ENCODE measurements around the gene SPAM1.

The SPAM1 gene

DNA sequence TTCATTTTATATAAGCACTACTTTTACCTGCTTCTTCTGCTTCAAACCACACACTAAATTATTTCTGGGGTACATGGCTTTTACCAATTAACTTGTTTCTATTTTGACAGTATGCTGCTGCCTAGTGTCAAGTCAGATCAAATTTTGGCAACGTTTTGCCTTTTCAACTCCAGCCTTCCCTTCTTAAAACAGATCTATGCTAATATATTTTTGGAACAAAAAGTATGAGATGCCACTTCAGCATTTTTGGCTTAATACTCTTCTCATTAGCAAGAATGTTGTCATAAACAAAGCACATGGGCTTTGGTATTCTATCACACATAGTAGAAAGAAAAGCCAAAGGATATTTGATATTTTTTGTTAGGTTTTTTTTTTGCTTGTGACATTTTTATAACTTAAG is 47.8 kb downstream of the SPAM1 start:
- H3K4me3 ChIP-seq (ENCODE audit: low read depth, low read length): no peak overlapping the region
- TF ChIP-seq, protein P1, sequence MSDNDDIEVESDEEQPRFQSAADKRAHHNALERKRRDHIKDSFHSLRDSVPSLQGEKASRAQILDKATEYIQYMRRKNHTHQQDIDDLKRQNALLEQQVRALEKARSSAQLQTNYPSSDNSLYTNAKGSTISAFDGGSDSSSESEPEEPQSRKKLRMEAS (IDR thresholded peaks at IDR 0.05; ENCODE audit: low read depth, low read length): no peak
- TF ChIP-seq POLR2A (IDR thresholded peaks at IDR 0.05; ENCODE audit: extremely low read depth, insufficient read length): no peak
- TF ChIP-seq, protein P2, sequence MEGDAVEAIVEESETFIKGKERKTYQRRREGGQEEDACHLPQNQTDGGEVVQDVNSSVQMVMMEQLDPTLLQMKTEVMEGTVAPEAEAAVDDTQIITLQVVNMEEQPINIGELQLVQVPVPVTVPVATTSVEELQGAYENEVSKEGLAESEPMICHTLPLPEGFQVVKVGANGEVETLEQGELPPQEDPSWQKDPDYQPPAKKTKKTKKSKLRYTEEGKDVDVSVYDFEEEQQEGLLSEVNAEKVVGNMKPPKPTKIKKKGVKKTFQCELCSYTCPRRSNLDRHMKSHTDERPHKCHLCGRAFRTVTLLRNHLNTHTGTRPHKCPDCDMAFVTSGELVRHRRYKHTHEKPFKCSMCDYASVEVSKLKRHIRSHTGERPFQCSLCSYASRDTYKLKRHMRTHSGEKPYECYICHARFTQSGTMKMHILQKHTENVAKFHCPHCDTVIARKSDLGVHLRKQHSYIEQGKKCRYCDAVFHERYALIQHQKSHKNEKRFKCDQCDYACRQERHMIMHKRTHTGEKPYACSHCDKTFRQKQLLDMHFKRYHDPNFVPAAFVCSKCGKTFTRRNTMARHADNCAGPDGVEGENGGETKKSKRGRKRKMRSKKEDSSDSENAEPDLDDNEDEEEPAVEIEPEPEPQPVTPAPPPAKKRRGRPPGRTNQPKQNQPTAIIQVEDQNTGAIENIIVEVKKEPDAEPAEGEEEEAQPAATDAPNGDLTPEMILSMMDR (IDR thresholded peaks at IDR 0.05; ENCODE audit: low read depth, low read length): no peak
- no peak for DNase-seq (ENCODE audit: low read depth)

DNA sequence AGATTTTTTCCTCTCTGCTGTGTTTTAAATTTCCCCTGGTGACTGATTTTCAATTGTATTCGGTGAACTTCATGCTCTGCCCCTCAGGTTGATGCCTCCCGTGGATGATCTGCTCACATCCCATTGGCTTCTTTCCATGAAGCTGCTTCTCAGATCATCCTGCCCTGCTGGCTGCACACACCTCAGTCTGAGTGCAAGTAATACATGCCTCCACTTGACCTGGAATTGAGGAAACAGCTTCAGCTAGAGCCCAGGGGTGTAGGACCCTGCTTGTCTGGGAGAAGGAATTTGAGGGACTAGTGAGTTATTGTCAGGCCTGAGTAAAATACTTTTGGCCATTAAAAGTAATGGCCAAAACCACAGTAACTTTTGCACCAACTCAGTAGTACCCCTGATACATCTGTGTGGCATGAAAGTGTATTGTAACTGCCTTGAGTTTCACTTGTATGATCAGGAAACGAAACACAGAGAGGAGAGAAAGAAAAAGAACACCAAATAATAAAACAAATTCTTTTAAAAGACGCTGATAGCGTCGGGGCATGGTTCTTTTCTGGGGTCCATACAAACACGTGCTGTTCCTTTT is 49.4 kb downstream of the SPAM1 start:
- no peak overlapping the region for H3K4me3 ChIP-seq (ENCODE audit: low read depth, low read length)
- TF ChIP-seq MYC (IDR thresholded peaks at IDR 0.05; ENCODE audit: low read depth, low read length): no peak
- TF ChIP-seq, protein P1 (IDR thresholded peaks at IDR 0.05; ENCODE audit: low read depth, low read length): no peak
- TF ChIP-seq, protein P2 (IDR thresholded peaks at IDR 0.05; ENCODE audit: low read depth, low read length): no peak
- TF ChIP-seq POLR2A (IDR thresholded peaks at IDR 0.05; ENCODE audit: extremely low read depth, insufficient read length): no peak
- no peak for DNase-seq (ENCODE audit: low read depth)

DNA sequence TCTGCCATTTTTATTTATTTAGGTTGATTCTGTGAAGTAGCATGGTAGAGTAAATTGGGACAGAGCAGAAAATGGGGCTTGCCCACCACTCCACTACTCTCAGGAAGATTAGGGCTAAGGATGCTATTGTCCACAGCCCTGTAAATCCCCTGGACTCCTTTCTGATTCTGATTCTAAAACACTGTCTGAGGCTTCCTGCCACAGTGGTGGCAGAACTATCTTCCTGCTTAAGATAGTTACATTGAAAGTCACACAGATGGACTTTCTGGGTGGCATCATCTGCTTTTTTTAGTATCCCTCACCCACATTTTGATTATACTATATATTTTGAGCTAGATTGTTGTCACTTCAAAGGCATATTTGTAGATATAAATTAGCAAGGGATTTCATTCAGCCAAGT is 50.0 kb downstream of the SPAM1 start:
- TF ChIP-seq, protein P2 (IDR thresholded peaks at IDR 0.05; ENCODE audit: low read depth, low read length): no peak
- no peak for TF ChIP-seq POLR2A (IDR thresholded peaks at IDR 0.05; ENCODE audit: extremely low read depth, insufficient read length)
- TF ChIP-seq MYC (IDR thresholded peaks at IDR 0.05; ENCODE audit: low read depth, low read length): no peak
- TF ChIP-seq, protein P1 (IDR thresholded peaks at IDR 0.05; ENCODE audit: low read depth, low read length): no peak
- DNase-seq (ENCODE audit: low read depth): no peak
- no peak overlapping the region for H3K4me3 ChIP-seq (ENCODE audit: low read depth, low read length)

DNA sequence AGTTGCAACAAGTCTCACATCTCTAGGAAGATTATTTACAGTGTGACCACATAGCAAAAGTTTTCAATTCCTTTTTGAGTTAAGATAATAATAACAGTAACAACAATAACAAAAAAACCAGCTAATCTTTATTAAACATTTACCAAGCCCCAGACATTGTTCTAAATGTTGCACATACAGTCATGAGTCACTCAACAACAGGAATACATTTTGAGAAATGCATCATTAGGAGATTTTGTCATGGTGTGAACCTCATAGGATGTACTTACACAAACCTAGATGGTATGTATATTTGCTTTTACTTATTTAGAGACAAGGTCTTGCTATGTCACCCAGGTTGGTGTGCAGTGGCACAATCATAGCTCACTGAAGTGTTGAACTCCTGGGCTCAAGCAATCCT is 52.0 kb downstream of the SPAM1 start:
- H3K4me3 ChIP-seq (ENCODE audit: low read depth, low read length): no peak overlapping the region
- TF ChIP-seq, protein P1 (IDR thresholded peaks at IDR 0.05; ENCODE audit: low read depth, low read length): no peak
- no peak for TF ChIP-seq MYC (IDR thresholded peaks at IDR 0.05; ENCODE audit: low read depth, low read length)
- TF ChIP-seq POLR2A (IDR thresholded peaks at IDR 0.05; ENCODE audit: extremely low read depth, insufficient read length): no peak
- TF ChIP-seq, protein P2 (IDR thresholded peaks at IDR 0.05; ENCODE audit: low read depth, low read length): no peak
- no peak for DNase-seq (ENCODE audit: low read depth)

DNA sequence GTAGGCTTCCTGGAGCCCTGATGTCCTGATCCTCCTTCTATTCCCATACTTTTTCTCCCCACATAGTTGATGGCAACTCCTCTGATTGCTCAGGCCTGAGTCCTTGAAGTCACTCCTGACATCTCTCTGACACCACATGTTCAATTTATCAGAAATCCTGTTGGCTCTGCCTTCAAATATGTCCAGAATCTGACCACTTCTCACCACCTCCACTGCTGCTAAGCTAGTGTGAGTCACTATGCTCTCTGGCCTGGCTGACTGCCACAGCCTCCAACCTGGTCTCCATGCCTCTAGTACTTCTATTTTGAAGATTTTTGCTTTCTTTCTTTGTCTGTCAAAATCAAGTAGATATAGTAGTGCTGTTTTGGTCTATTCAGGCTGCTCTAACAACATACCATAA is 54.8 kb downstream of the SPAM1 start:
- TF ChIP-seq POLR2A (IDR thresholded peaks at IDR 0.05; ENCODE audit: extremely low read depth, insufficient read length) (no peak), MYC (IDR thresholded peaks at IDR 0.05; ENCODE audit: low read depth, low read length) (no peak)
- TF ChIP-seq, protein P2 (IDR thresholded peaks at IDR 0.05; ENCODE audit: low read depth, low read length): no peak
- TF ChIP-seq, protein P1 (IDR thresholded peaks at IDR 0.05; ENCODE audit: low read depth, low read length): no peak
- no peak overlapping the region for H3K4me3 ChIP-seq (ENCODE audit: low read depth, low read length)
- DNase-seq (ENCODE audit: low read depth): no peak
